Measurements from ENCODE around the gene TAF11L7. TPM values are rescaled to one million over a fixed set of nuclear protein-coding genes. Genes with fewer than 3 reads are reported as not detected.
"Not testable (repeated sequence)": the region's sequence is repeated elsewhere in the genome, so short reads cannot be mapped to it uniquely, and the experiment has no call there.

TAF11L7 gene
- not detected for total RNA-seq

GRCh38 chr5:17585658-17586057 is at the start of gene TAF11L7:
Gene TAF11L7 (minus strand): TSS chr5:17585758.
- H3K27ac ChIP-seq; H3K27me3 ChIP-seq; intact Hi-C loops (cut with DNase I; ENCODE audit: low total_unique reads); H3K9me3 ChIP-seq; DNase-seq (ENCODE audit: low spot score in 2 of 2); H3K4me3 ChIP-seq; H3K4me1 ChIP-seq; H3K36me3 ChIP-seq: not testable (repeated sequence)

GRCh38 chr5:17634160-17634559 is 48.6 kb upstream of the TAF11L7 start, which contains the start of gene TAF11L14:
Gene TAF11L14 (plus strand): TSS chr5:17634460.
- Histone ChIP-seq H3K27me3 (no peaks in the 10 kb centered on the region), H3K4me1 (no peaks in the 10 kb centered on the region), H3K36me3 (no peaks in the 10 kb centered on the region), H3K4me3 (no peak within 1 kb of the TSS), H3K9me3 (no peaks in the 10 kb centered on the region), H3K27ac (no peak within 1 kb of the TSS)
- intact Hi-C loops (cut with DNase I; ENCODE audit: low total_unique reads) = no loop called here
- no peak for TF ChIP-seq CTCF (IDR thresholded peaks at IDR 0.05)
- no peak for TF ChIP-seq POLR2A (IDR thresholded peaks at IDR 0.05)
- no peak for TF ChIP-seq POLR2AphosphoS5 (IDR thresholded peaks at IDR 0.05)
- no peak for DNase-seq (ENCODE audit: low spot score in 2 of 2)

GRCh38 chr5:17631788-17632187 is 46.2 kb upstream of the TAF11L7 start, which contains the start of gene TAF11L13:
Gene TAF11L13 (plus strand): TSS chr5:17632088.
- H3K9me3 ChIP-seq; H3K4me1 ChIP-seq; H3K27ac ChIP-seq; H3K27me3 ChIP-seq; DNase-seq (ENCODE audit: low spot score in 2 of 2); intact Hi-C loops (cut with DNase I; ENCODE audit: low total_unique reads); H3K36me3 ChIP-seq; H3K4me3 ChIP-seq: not testable (repeated sequence)

- Histone ChIP-seq H3K27ac (no peak overlapping the region), H3K36me3 (no peaks in the 10 kb centered on the region), H3K9me3 (no peaks in the 10 kb centered on the region), H3K4me1 (no peaks in the 10 kb centered on the region), H3K27me3 (no peaks in the 10 kb centered on the region), H3K4me3 (no peak overlapping the region)
- intact Hi-C loops (cut with DNase I; ENCODE audit: low total_unique reads) = no loop called here
- no peak for DNase-seq (ENCODE audit: low spot score in 2 of 2)
- TF ChIP-seq POLR2AphosphoS5 (IDR thresholded peaks at IDR 0.05) = no peak
- TF ChIP-seq CTCF (IDR thresholded peaks at IDR 0.05) = no peak
- TF ChIP-seq POLR2A (IDR thresholded peaks at IDR 0.05) = no peak
Observed at GRCh38 chr5:17625686-17626085, 40.1 kb upstream of the TAF11L7 start.

GRCh38 chr5:17620627-17621026 is 35.1 kb upstream of the TAF11L7 start:
- H3K4me1 ChIP-seq = no peaks in the 10 kb centered on the region
- no peak overlapping the region for H3K27ac ChIP-seq
- intact Hi-C loops (cut with DNase I; ENCODE audit: low total_unique reads) = no loop called here
- no peak for DNase-seq (ENCODE audit: low spot score in 2 of 2)
- H3K9me3 ChIP-seq = no peaks in the 10 kb centered on the region
- H3K4me3 ChIP-seq = no peak overlapping the region
- TF ChIP-seq POLR2A (IDR thresholded peaks at IDR 0.05) (no peak), POLR2AphosphoS5 (IDR thresholded peaks at IDR 0.05) (no peak), CTCF (IDR thresholded peaks at IDR 0.05) (no peak)
- H3K36me3 ChIP-seq = no peaks in the 10 kb centered on the region
- no peaks in the 10 kb centered on the region for H3K27me3 ChIP-seq

- Histone ChIP-seq H3K9me3 (no peaks in the 10 kb centered on the region), H3K4me1 (no peaks in the 10 kb centered on the region), H3K27me3 (no peaks in the 10 kb centered on the region), H3K36me3 (no peaks in the 10 kb centered on the region), H3K4me3 (no peak overlapping the region), H3K27ac (no peak overlapping the region)
- DNase-seq (ENCODE audit: low spot score in 2 of 2) = no peak
- intact Hi-C loops (cut with DNase I; ENCODE audit: low total_unique reads) = no loop called here
- TF ChIP-seq POLR2A (IDR thresholded peaks at IDR 0.05) (no peak), POLR2AphosphoS5 (IDR thresholded peaks at IDR 0.05) (no peak)
Observed at GRCh38 chr5:17619354-17619753, 33.8 kb upstream of the TAF11L7 start.

All from breast epithelium (tissue), 4 donors.